ENCODE results near the gene SEC61B.

- TF ChIP-seq ZFX (IDR thresholded peaks at IDR 0.05; ENCODE audit: borderline replicate concordance) (no peak), CTCF (IDR thresholded peaks at IDR 0.05) (no peak)
These were observed 31.8 kb downstream of the SEC61B start for GRCh38 chr9:99253772-99254431.

Data from 22Rv1 (cell line).